Measurements from ENCODE around the gene FOXP4.

The FOXP4 gene

DNA sequence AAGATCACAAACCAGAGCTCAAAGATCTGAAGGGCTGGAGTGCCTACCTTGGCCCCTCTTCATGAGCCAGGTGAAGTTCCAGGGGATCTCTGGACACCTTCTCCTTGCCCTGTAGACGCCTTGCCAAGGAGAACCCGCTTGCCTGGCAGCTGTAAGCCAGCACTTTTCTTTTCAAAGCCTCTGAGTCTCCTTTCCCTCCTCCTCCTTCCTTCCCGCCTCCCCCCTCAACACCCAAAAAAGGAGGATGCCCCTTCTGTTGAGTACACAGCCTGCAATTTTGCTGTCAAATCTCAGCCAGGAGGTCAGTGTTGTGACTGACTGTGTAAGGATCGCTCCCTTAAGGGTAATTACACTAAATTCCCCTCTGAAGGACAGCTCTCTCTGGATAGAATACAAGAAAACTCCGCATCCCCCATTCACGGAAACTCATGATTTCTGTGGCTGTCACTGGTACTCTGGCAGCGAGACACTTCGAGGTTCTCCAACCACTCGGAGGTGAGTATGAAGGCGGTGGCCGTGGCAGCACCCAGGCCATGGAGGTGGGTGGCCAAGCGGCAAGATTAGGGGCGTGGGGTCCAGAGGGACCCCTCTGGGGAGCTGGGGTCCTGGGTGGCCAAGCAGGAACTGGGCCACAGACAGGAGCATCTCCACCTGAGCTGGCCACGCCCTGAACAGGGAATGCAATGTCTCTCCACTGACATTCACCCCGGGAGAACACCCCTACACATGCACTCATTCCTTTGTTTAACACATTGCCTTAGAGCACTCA, 23.2 kb upstream of the FOXP4 start:
- no peak for DNase-seq (ENCODE audit: low spot score)

DNA sequence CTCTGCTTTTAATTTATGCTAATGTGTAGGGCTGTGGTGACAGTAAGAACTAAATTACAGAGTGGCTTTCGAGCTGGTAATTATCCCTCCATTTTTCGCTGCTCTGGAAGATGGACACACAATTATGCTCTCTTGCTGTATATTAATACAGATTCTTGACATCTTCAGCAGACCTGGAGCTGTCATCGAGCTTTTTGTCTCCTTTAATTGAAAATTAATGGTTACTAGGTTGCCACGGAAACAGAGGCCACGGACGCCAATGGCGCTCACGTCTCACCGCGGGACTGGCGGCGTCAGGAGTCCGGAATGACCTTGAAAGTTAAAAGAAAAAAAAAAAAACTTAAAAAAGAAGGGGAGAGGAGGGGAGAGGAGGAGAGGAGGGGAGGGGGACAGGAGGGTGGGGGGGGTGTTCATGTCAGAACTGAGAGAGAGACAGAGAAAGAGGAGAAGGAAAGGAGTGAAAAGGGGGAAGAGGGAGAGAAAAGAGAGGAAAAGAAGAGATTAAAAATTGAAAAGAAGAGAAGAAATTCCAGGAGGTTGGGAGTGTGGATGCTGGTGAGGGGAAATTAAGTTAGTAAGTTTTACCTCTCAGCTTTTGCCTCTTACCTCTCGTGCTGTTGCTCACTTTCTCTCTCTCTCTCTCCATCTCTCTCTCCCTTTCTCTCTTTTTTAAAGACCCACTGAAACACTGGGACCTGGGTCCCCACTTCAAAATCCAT, 22.1 kb upstream of the FOXP4 start:
- no peak for DNase-seq (ENCODE audit: low spot score)

DNA sequence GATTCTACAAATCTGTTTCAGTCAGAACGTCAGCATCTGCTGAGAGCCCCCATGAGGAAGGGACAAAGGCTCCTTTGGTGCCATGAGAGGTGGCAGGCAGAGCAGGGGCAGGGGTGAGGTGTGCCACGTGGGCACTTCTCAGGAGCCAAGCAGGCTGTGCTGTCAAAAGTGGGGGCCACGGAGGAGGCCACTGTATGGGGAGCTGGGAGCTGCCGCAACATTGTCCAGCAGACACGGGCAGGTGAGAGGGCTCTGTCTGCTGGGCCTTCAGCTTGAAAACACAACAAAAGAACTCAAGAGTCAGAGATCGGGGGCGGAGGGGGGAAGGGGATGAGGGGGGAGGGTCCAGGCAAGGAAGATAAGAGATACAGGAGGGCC, 21.6 kb upstream of the FOXP4 start:
- no peak for DNase-seq (ENCODE audit: low spot score)

DNA sequence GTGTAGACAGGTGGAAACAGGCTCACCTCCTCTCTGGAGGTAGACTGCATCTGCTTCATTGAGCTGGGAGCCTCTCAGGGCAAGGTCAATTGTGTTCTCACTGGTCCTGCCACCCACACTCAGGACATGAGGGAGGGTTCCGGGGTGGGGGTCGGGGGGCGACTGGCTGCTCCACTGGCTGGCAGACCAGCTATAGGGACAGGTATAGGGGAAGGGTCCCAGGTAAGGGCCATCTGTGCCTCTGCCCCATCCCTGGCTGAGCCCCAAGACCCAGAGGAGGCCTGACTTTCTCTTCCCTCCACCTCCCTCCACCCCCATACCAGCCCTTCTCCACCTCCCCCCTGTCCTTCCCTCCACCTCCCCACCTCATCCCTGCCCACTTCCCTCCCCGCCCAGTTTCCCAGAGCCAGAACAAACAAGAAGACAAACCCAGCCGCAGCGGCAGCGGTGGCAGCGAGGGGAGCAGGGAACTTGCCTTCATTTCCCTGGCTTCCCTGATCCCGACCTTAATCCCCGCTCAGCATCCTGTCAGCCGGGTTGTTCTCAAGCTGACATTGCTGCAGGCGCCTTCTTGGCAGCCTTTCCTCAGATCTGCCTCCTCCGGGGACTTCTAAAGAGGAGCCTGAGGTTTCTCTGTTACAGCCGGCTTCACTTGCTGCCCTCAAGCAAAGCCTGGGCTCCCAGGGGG, 18.3 kb upstream of the FOXP4 start:
- DNase-seq (ENCODE audit: low spot score), result no peak

DNA sequence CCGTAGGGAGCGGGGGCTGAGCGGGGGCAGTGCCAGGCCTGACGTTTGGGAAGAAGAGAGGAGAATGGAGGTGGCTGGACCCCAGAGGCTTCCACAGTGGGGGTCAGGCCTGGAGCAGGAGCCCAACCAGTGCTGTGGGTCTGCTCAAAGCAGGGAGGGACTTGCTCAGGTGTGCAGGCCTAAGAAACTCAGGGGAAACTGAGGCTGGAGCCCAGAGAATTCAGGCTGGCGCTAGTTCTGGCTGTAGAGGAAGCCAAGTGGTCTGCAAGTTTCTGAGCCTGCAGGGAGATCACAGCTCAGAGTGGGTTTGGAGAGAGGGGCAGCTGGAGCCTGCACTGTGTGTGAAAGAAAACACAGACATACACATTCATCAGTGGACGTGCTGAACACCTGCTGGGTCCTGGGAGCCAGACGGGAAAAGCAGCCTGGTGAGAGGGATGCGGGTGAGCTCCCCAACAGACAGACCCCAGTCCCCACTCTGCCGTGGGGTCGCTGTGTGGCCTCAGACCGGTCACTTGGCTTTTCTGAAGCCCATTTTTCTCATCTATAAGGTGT, 17.7 kb upstream of the FOXP4 start:
- DNase-seq (ENCODE audit: low spot score), result no peak

DNA sequence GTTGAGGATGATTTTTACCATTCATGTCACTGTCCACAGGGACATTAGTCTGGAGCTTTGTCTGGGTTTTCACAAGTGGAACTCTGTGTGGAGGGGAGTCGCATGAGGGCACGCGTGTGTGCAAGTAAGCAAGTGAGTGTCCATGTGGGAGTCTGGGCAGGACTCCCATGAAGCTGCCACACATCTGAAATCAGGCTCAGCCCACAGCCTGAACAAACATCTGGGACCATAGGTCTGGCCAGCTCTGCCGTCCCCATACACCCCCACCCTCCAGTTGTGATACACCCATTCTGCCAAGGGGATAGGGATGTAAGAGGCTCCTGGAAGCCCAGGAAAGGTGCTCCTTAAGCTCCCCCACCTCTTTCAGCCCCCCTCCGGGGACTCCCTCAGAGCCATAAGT, 17.1 kb upstream of the FOXP4 start:
- DNase-seq (ENCODE audit: low spot score), result no peak

DNA sequence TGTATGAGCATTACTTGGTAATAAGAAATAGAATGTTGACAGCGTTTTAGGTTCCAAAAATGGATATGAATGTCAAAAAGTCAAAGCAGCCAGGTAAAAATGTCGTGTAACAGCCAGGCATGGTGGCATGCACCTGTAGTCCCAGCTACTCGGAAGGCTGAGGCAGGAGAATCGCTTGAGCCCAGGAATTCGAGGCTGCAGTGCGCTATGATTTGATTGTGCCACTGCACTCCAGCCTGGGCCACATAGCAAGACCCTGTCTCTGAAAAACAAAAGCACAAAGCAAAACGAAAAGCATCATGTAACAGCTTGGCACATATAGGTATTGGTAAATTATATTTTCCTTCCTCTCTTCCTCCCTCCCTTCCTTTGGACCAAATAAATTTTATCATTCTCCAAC, 16.2 kb upstream of the FOXP4 start:
- DNase-seq (ENCODE audit: low spot score), result no peak

DNA sequence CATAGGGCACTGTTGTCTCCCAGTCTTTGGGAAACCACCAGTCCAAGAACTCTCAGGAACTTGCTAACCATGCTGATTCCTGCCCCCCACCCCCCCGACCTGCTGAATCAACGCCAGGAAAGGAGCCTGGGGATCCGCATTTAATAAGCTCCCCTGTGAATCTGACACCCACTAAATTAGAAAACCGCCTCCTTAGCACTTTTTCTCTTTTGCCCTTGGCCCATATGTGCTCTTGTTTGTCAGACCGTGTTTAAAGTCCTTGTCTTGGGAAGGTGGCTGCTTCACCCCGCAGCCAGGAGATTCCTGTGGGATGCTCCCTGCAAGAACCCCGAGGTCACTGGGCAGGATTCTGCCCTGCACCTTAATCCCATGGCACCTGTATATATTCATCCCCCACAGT, 15.7 kb upstream of the FOXP4 start:
- DNase-seq (ENCODE audit: low spot score), result no peak

DNA sequence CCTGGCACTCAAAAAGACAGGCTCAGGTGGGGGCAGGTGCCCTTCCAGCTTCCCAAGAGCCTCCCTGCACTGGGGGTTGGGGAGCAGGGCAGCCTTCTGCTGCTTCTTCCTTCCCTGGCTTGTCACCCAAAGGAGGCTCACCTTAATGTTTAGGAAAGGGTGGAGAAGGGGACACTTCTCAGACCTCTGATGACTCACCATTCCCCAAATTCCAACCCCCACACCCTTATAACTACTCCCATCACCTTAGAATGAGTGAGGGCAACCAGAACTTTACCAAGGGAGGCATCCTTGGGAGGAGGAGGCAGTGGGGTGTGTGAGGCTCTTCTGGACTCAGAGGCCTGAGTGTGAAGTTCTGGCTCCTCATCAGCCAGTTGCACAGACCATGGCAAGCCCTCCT, 15.2 kb upstream of the FOXP4 start:
- DNase-seq (ENCODE audit: low spot score), result no peak

DNA sequence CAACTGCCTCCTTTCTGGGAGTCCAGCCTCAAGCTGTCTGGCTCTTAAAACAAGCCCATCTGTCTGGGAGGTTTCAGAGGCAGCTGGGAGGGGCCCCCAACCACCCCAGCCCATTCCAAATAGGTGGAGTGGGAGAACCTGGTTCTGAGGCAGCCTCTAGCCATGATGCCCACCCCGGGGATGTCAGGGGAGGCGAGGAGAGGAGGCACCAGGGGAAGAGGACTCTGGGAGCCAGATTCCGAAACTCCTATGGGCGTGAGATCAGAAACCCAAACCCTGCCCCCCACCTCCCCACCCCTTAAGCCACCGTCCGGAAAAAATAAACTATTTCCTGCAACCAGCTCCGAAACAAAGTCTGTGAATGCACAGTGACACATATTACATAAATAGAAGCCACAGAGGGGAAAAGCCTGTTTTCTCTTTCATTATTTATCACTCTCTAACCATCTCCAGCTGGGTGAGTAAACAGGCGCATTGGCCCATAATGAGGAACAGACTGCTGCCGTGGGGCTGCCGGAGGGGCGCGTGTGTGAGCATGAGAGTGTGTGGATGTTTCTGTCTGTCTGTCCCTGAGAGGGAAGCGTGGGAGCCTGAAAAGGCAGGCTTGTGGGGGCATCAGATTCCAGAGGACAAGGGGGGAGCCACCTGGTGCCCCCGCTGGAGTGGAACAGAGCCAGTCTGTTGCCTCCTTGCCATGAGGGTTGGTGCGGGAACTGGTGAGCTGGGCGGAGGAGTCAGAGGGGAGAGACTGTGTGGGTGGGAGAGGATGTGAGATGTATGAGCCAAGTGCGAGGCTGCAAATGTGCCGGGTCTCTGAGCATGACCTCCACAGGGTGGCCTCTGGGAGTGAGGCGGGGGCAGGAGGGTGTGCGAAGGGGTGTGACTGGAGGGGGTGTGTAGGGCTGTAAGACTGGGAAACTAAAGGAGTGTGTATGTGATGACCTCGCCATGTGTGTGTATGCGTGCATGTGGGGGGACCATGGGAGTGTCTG, 14.3 kb upstream of the FOXP4 start:
- DNase-seq (ENCODE audit: low spot score), result peak; percentile 80

DNA sequence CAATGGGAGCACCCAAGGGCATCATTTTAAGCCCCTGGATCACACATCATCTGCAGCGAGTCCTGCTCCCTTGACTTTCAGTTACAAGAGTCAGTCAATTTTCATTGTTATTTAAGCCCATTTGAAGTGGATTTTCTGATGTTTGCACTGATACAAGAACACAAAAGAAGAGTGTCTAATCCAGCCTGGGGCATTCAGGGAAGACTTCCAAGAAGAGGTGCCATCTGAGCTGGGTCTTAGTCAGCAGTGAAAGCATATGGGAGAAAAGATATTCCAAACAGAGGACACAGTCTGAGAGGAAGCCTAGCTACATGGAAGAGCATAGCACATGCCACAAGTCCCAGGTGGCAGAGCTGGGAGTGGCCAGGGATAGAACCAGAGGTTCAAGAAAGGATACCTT, 10.4 kb upstream of the FOXP4 start:
- no peak for DNase-seq (ENCODE audit: low spot score)

DNA sequence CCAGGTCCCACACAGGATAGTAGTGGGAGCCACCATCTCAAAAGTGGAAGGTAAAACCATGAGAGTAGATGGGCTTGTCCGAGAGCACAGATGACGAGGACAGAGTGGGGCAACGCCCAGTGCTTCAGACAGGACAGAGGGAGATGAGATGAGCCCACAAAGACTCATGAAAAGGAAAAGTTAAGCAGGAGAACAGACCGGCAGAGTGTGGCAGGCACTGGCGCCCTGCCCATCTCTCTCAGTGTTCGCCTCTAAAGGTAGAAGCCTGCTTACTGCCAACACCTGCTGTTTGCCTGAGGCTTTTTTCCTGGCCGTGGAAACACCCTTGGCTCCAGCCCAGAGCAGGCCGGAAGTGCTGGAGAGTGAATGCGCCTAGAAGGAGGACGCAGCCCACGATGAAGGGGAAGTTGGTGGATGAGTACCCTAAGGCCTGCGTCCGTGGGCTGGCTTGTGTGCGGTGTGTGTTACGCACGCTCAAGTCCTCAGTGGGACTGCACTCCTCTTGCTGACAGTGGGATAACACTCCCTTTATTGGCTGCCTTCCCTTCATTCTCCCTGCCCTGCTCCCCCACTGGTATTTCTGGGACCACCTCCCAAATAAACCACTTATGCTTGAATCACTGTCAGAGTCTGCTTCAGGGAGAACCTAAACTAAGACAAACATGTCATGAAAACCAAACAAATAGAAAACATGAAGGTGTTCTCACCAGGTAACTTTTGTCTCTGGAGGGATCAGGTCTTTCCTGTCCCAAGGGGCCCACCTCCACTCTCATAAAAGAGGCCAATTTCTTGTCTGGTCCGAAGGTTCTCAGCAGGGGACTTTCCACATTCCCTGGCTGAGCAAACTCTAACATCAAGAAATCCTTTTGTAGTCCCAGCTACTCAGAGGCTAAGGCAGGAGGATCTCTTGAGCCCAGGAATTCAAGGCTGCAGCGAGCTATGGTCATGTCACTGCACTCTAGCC, 9.1 kb upstream of the FOXP4 start:
- DNase-seq (ENCODE audit: low spot score), result no peak

DNA sequence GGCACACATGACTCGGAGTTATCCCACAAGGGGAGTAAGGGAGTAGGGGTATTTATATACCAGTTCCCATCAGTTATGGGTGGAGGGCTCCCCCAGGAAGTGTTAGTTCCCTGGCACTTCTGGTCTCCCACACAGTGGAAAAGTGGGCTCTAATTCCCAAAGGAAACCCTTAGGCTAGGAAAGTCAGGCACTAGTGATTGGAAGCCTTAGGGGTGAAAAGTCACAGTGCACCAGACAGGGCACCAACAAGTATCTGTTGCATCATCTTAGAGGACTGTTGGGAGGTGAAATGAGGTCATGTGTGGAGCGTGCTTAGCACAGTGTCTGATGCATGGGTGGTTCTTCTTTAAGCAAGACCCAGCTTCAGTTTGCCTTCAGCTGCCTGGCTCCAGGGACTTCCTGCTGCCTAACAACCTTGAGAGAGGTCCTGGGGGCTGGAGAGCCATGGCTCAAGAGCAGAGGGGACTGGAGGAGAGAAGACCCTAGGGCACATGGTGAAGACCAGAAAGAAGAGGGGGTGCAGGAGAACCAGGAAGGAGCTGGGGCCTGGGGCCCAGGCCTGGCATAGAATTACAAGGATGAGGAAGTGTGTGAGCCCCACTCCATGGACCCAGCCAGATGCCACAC, 7.5 kb upstream of the FOXP4 start:
- DNase-seq (ENCODE audit: low spot score), result peak; percentile 57

DNA sequence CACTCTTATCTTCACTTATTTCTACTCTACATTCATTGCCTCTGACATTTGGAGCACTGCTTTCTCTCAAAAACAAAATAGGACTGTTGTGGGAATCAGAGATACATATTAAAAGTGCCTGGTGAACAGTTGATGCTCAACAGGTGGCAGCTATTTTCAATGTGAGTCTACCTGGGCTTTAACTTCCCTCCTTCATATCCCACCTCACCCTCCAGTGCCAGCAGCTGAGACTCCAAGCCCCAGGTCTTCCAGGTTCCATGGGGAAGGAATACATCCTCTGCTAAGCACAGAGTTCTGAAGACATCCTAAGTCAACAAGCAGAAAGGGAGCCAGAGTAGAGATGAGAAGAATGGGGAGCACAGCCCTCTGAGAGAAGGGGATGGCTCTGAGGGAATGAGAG, 7.0 kb upstream of the FOXP4 start:
- DNase-seq (ENCODE audit: low spot score), result no peak

DNA sequence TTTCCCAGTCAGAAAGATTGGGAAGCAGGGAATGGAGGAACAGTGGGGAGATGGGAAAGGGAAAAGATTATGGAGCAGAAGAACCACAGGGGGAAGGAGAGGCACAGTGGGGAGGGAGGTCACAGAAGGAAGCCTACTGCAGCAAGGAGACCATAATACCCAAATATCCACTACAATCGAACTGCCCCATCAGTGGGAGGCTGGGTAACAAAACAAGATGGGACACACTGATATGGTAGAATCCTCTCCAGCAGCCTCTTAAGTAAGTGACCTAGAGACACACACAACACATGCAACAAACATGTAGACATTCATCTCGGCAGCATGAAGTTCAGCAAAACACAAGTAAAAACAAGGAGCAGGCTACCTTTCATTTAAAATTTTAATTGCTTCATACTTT, 4.8 kb upstream of the FOXP4 start:
- no peak for DNase-seq (ENCODE audit: low spot score)

DNA sequence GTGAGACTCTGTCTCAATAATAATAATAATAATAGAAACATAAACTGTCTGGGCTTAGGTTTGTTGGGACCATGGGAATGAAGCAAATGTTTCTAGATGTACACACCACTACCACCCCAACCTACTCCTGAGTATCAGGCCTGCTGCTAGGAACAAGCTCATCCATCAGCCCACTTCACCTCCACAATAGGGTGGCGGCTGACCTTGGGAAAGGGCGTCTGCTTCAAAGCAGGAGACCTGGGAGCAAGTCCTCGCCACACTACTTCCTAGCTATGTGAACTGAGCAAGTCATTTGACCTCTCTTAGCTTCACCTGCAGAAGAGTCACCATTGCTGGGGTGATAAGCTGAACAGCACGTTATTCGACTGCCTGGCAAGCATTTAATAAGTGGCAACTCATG, 3.1 kb upstream of the FOXP4 start:
- DNase-seq (ENCODE audit: low spot score), result no peak

DNA sequence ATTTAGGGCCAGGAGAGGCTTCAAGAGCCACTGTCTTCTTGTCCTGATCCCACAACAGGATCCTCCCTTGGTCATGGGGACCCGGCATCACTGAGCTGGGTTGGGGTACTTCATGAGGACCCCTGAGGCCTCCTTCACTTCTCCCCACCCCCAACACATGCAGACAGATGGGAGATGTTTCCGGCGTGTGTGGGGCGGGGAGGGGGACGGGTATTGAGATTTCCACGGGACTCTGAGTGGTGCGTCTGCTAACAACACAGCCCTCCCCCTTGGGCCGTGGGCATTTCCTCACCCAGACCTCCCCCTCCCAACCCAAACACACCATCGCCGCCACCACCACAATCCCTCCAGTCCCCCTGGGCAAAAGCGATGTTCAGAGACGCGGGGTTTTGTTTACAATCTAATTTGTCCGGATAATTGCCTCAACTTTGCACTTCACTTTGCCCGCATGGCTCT, 906 bp upstream of the FOXP4 start:
- no peak for DNase-seq (ENCODE audit: low spot score)

DNA sequence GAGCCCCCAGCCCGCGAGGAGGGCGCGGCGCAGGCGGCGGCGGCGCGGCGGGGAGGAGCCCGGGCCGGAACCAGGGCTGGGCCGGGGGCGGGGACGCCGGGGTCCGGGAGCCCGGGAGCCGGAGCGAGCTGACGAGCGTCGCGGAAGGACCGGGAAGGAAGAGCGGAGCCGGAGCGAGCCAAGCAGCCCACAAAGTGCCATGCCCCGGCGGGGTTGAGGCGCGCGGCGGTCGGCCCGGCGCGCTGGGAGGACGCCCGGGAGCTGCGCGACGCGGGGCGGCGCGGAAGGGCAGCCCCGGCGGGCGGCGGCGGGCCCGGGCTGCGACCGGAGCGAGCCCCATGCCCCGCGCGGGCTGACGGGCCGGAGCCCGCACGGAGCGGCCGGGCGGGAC, 289 bp downstream of the FOXP4 start:
- DNase-seq (ENCODE audit: low spot score), result peak; percentile 45

DNA sequence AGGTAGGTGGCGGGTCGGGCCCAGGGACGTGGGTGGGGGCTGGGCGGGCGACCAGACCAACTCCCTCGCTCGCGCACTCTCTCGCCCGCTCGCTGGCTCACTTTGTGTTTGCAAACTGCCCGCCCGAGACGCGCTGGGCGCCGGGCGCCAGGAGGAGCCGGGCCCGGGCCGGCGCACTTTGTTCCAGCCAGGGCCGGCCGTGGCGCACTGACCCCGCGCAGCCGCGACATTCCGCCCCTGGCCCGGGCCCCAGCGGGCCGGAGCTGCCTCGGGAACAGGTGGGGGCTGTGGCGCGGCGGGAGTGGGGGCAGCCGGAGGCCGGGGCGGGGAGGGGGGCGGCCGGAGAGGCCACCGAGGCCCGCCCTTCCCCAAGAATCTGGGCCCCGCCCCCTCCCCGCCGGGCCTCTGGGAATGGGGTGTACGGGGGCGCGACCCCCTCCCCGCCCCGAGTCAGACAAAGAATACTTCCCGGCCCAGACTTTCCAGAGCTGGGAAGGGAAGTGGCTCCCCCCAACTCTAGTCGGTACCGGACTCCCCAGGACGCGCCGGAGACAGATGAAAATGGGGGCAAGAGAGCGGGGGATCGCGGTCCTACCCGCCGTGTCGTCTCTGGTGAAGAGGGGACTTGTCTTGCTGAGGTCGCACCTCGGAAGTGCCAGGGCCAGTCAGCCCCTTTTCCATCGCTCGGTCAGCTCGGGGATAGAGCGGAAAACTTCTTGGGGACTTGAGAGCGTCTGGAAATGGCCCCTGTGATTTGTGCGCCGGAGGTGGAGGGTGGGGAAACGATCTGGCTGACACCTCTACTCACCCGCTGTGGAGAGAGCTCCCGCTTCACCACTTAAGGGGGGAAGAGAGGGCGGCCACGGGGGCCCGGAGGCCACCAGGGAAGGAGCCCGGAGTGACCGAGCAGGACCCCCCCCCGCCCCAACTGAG, 951 bp downstream of the FOXP4 start:
- DNase-seq (ENCODE audit: low spot score), result peak; percentile 47
